Erythroblast (primary cell): ENCODE results near the gene ABCA9.
"Not testable (repeated sequence)": the region's sequence is repeated elsewhere in the genome, so short reads cannot be mapped to it uniquely, and the experiment has no call there.

Experiments used
- DNase-seq, 2 experiments: peaks; one replicate each; lab custom pipeline; 2025; lab: John Stamatoyannopoulos, UW
- GATA1 ChIP-seq: IDR thresholded peaks from 2 replicates; pipeline ENCODE4 v1.6.1; 2011; ENCODE audit warnings: low read depth, mild to moderate bottlenecking, control low read depth, low read length, moderate library complexity
- POLR2A ChIP-seq: IDR thresholded peaks from 2 replicates; pipeline ENCODE4 v1.6.1; 2011; ENCODE audit warnings: mild to moderate bottlenecking, low read length

ABCA9 gene

DNA sequence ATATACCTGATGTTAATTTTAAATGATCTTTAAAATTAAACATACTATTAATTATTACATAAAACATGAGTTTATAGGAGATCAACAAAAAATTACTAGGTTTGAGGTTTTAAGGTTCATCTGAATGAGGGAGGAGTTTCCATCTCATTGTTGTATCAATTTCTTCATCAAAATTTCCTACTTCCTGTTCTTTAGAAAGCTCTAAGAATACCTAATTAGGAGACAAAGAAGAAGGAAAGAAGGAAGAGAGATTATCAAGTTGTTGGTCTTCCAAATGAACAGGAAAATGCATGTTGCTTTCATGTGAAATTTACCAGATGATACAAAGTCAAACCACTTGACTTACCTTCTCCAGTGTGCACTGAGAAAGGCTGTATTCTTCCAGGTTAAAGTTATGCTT is 18.1 kb upstream of the ABCA9 start:
- no peak for TF ChIP-seq GATA1
- TF ChIP-seq POLR2A, result no peak
- no peak for DNase-seq

- DNase-seq, result no peak
- no peak for TF ChIP-seq GATA1
Observed at GRCh38 chr17:69075823-69076222, 15.1 kb upstream of the ABCA9 start.

DNA sequence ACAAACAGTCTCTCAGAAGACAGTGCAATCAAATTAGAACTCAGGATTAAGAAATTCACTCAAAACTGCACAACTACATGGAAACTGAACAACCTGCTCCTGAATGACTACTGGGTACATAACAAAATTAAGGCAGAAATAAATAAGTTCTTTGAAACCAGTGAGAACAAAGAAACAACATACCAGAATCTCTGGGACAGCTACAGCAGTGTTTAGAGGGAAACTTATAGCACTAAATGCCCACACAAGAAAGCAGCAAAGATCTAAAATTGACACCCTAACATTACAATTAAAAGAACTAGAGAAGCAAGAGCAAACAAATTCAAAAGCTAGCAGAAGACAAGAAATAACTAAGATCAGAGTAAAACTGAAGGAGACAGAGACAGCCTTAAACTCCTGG is 12.7 kb upstream of the ABCA9 start:
- not testable (repeated sequence) for DNase-seq

GRCh38 chr17:69072803-69073256 is 12.1 kb upstream of the ABCA9 start:
- not testable (repeated sequence) for DNase-seq

DNA sequence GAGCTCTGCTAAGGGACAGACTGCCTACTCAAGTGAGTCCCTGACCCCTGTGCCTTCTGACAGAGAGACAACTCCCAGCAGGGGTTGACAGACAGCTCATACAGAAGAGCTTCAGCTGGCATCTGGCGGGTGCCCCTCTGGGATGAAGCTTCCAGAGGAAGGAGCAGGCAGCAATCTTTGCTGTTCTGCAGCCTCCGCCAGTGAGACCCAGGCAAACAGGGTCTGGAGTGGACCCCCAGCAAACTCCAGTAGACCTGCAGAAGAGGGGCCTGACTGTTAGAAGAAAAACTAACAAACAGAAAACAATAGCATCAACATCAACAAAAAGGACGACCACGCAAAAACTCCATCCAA is 10.5 kb upstream of the ABCA9 start:
- DNase-seq, result not testable (repeated sequence)

- not testable (repeated sequence) for DNase-seq
Observed at GRCh38 chr17:69070378-69071232, 9.9 kb upstream of the ABCA9 start.

DNA sequence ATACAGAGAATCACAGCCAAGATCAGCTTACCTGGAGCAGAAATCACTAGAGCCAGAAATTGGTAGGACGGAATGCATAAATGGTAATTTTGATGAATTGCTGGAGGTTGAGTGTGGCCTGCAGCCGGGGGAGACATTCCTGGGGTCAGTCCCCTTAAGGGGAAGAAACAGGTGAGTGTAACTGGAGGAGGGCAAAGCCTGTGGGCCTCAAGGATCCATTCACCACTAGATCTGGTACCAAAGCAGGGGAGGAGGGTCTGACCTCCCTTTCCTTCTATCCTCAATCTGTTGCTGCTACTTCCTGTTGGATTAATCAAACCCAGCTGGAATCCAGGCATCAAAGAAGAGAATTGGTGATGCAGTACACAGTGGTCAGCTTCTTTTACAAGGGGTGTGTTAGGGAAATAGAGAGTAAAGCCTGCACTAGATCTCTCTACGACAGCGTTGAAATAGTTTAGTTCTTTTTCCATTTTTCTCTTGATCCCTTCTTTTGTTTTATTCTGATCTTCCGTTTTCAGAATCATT is 8.6 kb upstream of the ABCA9 start:
- DNase-seq, result no peak
- TF ChIP-seq POLR2A, result no peak
- no peak for TF ChIP-seq GATA1

- no peak for TF ChIP-seq GATA1
- no peak for TF ChIP-seq POLR2A
- DNase-seq, result peak in 1 of 2 experiments; percentile 2
Observed at GRCh38 chr17:69067274-69068047, 6.7 kb upstream of the ABCA9 start.

DNA sequence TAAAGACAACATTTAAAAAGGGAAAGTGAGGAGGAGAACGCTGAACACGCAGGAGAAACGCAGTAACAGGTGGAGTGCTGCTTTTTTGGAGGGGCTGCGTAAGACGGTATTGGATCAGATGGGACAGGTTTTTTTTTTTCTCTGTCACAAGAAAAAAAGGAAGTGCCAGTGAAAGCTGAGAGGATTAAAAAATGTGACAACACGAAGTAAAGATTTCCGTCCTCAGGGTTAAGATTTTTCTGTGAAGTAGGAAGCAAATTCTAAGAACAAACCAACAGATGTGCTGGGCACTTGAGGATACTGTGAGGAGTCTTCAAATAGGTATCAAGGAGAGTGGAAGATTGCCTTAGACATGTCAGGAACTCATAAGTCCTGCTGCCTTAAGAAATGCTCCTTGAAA is 5.8 kb upstream of the ABCA9 start:
- TF ChIP-seq GATA1 (no peak), POLR2A (no peak)
- no peak for DNase-seq

GRCh38 chr17:69065113-69065512 is 4.4 kb upstream of the ABCA9 start:
- DNase-seq, result no peak
- TF ChIP-seq POLR2A, result no peak
- no peak for TF ChIP-seq GATA1

DNA sequence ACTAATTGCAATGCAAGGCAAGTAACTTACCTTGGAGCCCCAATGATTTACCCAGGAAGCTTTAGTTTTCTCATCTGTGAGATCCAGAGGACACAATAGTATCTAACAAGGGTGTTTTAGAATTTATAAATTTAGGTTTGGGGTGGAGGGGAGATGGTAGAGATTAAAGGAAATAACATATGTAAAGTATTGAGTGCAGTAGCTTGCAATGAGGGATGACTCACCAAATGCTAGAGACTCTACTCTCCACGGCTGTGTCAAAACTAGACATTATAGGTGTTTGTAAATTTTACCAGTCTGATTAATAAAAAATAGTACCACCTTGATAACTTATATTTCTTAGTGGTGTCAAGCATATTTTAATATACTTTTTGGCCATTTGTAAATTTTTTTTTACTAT is 3.7 kb upstream of the ABCA9 start:
- no peak for DNase-seq
- TF ChIP-seq GATA1, result no peak
- no peak for TF ChIP-seq POLR2A

GRCh38 chr17:69064001-69064400 is 3.3 kb upstream of the ABCA9 start:
- TF ChIP-seq POLR2A (no peak), GATA1 (no peak)
- DNase-seq, result no peak

- TF ChIP-seq POLR2A, result no peak
- TF ChIP-seq GATA1, result no peak
- DNase-seq, result no peak
Observed at GRCh38 chr17:69062860-69063581, 2.3 kb upstream of the ABCA9 start.
